GM23338 (cell line): ENCODE results near the gene SLC5A6.

Experiments
- TF ChIP-seq, protein P1 (sequence below), 2 experiments: fragments of 200-600 bp in 1 of 2; sonication (generic) in 1 of 2; conservative IDR thresholded peaks; 2 replicates each; pipeline versions ENCODE4 v1.5.1 to v1.6.1; 2016 to 2017; ENCODE audit warnings: antibody characterized with exemption in 2 of 2, low read depth in 2 of 2, mild to moderate bottlenecking in 2 of 2, moderate library complexity in 1 of 2
- TF ChIP-seq, protein P2 (sequence below): IDR thresholded peaks from one replicate; pipeline ENCODE4 v1.6.1; 2018; ENCODE audit warnings: antibody characterized with exemption; ENCODE audit not compliant: unreplicated experiment

DNA sequence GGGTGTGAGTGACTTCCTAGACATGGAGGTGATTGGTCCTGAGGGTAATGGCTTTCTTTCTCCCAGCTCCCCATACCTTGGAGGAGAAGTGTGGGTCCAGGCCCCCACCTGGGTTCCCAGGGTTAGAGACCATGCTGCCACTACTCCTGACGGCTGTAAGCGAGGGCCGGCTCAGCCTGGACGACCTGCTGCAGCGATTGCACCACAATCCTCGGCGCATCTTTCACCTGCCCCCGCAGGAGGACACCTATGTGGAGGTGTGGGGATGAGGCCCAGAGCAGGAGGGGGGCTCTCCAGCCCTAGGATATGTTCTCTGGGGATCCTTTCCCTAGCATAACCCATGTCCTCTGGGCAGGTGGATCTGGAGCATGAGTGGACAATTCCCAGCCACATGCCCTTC, 26.9 kb upstream of the SLC5A6 start:
- TF ChIP-seq, protein P1, sequence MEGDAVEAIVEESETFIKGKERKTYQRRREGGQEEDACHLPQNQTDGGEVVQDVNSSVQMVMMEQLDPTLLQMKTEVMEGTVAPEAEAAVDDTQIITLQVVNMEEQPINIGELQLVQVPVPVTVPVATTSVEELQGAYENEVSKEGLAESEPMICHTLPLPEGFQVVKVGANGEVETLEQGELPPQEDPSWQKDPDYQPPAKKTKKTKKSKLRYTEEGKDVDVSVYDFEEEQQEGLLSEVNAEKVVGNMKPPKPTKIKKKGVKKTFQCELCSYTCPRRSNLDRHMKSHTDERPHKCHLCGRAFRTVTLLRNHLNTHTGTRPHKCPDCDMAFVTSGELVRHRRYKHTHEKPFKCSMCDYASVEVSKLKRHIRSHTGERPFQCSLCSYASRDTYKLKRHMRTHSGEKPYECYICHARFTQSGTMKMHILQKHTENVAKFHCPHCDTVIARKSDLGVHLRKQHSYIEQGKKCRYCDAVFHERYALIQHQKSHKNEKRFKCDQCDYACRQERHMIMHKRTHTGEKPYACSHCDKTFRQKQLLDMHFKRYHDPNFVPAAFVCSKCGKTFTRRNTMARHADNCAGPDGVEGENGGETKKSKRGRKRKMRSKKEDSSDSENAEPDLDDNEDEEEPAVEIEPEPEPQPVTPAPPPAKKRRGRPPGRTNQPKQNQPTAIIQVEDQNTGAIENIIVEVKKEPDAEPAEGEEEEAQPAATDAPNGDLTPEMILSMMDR (conservative IDR thresholded peaks at IDR 0.05; ENCODE audit: low read depth in 2 of 2) = no peak
- TF ChIP-seq, protein P2, sequence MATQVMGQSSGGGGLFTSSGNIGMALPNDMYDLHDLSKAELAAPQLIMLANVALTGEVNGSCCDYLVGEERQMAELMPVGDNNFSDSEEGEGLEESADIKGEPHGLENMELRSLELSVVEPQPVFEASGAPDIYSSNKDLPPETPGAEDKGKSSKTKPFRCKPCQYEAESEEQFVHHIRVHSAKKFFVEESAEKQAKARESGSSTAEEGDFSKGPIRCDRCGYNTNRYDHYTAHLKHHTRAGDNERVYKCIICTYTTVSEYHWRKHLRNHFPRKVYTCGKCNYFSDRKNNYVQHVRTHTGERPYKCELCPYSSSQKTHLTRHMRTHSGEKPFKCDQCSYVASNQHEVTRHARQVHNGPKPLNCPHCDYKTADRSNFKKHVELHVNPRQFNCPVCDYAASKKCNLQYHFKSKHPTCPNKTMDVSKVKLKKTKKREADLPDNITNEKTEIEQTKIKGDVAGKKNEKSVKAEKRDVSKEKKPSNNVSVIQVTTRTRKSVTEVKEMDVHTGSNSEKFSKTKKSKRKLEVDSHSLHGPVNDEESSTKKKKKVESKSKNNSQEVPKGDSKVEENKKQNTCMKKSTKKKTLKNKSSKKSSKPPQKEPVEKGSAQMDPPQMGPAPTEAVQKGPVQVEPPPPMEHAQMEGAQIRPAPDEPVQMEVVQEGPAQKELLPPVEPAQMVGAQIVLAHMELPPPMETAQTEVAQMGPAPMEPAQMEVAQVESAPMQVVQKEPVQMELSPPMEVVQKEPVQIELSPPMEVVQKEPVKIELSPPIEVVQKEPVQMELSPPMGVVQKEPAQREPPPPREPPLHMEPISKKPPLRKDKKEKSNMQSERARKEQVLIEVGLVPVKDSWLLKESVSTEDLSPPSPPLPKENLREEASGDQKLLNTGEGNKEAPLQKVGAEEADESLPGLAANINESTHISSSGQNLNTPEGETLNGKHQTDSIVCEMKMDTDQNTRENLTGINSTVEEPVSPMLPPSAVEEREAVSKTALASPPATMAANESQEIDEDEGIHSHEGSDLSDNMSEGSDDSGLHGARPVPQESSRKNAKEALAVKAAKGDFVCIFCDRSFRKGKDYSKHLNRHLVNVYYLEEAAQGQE = no peak
